GM20431 (cell line): ENCODE data around the gene UCN2.
"Not testable (repeated sequence)": the region's sequence is repeated elsewhere in the genome, so short reads cannot be mapped to it uniquely, and the experiment has no call there.

ENCODE experiments used
- in situ Hi-C: fragments of 300-500 bp; cut with MseI, MboI; formaldehyde crosslinking; loops from one replicate; pipeline ENCODE4 v1.15.0; 2020; ENCODE audit warnings: low sequenced_read_pairs; ENCODE audit not compliant: unreplicated experiment

Gene UCN2

GRCh38 chr3:48564667-48565066 lies 1.1 kb upstream of the UCN2 start:
- in situ Hi-C loops = no loop called here

DNA sequence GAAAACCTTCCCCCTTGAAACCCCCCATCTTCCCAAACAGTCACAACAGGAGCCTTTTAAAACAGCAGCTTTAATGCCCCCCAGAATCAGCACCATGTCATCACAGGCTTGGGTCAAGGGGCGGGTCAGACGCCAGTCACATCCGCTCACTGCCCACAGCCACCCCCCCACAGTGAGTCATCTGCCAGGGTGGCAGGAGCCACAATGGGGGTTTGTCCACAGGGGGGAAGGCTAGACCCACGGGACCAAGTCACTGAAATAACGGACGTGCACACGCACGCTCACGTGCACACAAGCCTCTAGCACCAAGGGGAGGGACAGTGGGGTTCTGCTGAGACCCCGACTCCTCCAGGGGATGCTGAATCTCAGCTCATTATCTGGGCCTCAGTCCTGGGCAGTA lies 441 bp upstream of the UCN2 start:
- in situ Hi-C loops = no loop called here

GRCh38 chr3:48562367-48563095 lies 1.1 kb downstream of the UCN2 start:
- in situ Hi-C loops = no loop called here

DNA sequence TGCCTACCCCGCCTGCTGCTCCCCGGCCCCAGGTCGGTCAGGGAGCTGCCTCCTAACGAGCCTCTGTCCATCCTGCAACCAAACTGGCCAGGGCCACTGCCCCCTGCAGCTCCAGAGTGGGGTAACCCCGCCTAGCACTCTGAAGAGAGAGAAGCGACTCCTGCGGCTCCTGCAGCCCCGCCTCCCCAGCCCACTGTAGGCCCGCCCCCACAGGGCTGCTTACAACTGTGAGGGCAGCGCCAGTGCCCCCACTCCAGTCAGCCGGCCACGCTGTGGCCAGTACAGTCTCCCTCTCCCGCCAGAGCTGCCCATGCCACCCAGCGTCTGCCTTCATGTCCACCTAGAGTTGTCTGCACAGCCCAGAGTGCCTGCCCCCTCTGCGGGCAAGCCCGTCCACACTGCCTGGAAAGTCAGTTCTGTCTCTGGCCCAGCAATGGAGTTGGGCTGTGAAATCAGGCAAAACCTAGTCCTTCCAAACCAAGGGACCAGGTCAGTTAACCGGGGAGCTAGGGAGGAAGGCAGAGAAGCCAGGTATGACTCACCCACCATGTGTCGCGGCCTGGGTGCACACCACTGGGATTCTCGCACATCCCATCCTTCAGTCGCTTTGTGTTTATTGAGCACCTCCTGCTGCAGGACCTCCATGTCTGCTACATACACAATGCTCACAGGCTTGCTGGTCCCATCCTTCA lies 2.4 kb downstream of the UCN2 start:
- in situ Hi-C loops = no loop called here

GRCh38 chr3:48560648-48561018 lies 2.9 kb downstream of the UCN2 start:
- in situ Hi-C loops = no loop called here

DNA sequence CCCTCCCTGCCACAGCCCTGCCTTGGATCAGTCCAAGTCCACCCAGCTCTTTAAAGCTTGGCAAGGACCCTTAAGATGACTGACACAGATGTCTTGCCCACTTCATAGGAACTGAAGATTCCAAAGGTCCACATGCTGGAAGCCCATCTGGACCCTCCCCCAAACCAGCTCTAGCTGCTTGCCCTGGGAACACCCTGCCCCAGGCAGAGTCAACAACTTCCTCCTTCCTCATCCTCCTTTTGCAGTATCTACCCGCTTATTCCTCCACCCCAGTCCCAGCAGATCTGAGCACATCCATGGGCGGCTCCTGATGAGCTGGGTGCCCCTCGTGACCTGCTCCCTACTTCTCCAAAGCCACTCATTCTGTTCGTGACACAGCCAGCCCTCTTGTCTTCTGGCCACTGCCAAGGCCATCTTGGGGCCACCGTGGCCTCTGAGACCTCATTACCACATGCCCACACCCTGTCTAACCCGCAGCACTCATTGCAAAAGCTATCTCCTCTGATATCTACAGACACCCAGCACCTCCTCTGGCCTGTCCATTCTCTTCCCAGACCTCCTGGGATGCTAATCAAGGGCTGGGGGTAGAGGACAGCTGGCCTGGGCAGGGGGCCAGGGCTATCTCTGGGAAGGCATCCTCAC lies 5.0 kb downstream of the UCN2 start:
- in situ Hi-C loops = no loop called here

DNA sequence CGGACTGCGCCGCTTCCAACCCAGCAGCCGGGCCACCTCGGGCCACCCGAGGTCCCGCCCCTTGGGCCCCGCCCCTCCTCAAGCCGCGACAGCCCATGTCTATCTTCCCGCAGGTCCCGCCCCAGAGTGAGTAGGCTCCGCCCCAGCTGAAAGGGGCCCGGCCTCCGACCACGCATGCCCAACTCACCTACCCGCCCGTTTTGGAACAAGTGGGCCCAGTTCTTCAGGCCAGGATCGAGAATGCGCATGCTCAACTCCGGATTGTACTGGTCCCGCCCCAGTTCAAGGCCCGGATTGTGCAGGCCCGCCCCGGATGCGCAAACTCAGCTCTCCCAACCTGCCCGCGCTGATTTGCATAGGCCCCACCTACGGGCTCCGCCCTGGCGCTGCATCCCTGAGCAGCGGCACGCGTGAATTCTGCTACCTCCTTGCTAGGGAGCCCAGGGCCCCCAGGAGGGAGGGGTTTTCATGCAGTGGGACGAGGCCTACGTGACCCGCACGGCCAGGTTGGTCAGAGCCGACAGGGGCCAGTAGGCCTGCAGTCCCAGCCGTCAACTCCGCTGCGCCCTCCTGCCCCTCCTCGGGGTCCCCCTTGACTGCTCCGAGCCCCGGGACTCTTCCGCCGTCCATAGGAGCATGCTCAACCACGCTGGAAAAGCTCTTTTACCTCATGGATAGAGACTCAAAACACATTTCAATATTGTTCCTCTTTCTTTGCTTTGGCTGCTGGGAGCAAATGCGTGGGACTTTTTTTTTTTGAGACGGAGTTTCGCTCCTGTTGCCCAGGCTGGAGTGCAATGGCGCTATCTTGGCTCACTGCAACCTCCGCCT lies 6.6 kb downstream of the UCN2 start, which contains the start of gene PFKFB4:
PFKFB4 (minus strand) TSS at position 8 of the 831 bp plus-strand sequence. CDS start 26 bp downstream, outside the sequence.
- in situ Hi-C loops = no loop called here

DNA sequence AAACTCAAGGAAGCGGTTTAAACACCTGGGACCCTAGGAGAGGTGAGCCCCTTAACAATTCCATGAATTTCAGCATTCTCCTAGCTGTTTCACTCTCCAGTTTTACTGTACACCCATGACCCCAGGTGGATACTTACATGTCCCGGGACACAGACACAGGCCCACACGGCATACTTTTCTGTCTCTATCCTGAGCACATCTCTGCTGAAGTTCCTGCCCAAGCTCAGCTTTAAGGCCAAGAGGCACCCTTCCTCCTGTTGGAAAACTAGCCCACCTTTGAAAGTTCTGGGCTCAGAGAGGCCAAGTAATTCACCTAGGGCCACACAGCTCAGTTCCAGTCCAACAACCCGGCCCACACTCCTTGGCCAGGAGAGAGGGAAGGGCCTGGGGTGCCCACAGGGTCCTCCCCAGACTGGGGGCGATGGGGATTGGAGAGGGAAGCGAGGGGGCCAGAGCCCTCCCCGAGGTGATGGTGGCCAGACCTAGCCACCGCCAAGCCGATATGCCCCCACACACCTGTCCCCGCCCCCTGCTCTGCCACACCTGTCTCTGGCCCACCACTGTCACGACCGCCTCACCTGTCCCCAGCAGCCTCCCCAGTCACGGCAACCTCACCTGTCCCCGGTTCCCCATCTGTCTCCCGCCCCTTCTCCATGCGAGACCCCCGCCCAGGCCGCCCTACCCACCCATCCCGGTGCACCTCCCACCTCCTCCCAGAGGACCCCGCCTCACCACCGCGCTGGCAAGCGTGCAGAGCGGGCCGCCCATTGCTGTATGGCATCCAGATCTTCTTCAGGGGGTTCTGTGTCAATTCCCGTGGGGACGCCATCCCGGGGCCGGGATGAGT lies 7.4 kb downstream of the UCN2 start:
- in situ Hi-C loops = no loop called here

GRCh38 chr3:48555231-48555948 lies 8.2 kb downstream of the UCN2 start:
- in situ Hi-C loops = no loop called here

DNA sequence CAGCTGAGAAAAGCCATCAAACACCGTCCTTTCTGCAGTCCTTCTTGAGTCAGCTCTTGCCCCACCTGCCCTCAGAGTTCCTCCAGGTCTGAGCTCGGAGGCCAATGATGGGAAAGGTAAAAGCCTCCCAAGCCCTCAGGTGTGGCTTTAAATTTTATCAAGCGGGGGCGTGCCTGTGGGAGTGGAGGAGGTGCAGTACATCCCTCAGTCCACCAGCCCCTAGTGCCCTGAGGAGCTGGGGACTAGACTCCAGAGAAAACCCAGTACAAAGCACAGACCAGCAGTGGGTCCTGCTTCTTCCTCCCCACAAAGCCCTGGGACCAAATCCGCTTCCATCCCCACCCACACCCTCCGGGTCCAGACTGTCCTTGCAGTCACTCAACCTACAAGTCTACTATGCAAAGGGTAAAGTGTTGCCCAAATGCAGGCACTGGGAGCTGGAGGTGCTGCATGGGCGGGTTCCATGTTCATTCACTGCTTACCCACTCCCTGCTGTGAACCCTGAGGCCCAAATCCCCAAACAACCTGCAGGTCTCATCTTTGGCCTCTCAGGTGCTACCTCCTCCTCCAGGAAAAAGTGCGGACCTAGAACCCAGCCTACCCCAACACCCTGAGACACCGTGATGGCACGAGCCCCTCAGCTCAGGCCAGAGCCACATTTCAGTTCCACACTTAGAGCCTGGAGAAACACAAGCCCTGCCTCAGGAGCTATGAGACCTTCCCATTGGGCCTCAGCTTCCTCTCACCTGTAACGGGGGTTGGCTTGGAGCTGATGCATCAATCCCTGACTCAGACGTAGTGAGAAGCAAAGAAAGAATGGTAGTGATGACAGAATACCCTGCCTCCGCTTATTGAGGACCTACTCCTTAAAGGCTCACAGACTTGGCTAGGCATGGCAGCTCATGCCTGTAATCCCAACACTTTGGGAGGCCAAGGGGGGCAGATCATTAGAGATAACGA lies 9.4 kb downstream of the UCN2 start:
- in situ Hi-C loops = no loop called here

DNA sequence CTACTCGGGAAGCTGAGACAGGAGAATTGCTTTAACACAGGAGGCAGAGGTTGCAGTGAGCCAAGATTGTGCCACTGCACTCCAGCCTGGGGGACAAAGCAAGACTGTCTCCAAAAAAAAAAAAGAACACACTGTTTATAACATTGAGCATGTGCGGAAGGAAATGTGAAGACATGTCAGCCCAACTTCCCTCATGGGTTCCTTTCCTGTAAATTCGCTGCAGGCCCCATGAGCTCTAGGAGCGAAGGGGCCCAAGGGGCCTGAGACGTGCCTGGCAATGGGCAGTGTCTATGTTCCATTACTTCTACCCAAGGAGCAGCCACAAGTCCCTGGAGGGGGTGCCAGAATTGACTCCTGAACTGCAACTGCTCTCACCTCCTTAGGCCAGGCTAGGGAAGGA lies 10.2 kb downstream of the UCN2 start:
- in situ Hi-C loops = no loop called here

- in situ Hi-C loops = no loop called here
These were observed 11.2 kb downstream of the UCN2 start for GRCh38 chr3:48552111-48552951.

GRCh38 chr3:48551651-48552050 lies 11.9 kb downstream of the UCN2 start:
- in situ Hi-C loops = not testable (repeated sequence)

DNA sequence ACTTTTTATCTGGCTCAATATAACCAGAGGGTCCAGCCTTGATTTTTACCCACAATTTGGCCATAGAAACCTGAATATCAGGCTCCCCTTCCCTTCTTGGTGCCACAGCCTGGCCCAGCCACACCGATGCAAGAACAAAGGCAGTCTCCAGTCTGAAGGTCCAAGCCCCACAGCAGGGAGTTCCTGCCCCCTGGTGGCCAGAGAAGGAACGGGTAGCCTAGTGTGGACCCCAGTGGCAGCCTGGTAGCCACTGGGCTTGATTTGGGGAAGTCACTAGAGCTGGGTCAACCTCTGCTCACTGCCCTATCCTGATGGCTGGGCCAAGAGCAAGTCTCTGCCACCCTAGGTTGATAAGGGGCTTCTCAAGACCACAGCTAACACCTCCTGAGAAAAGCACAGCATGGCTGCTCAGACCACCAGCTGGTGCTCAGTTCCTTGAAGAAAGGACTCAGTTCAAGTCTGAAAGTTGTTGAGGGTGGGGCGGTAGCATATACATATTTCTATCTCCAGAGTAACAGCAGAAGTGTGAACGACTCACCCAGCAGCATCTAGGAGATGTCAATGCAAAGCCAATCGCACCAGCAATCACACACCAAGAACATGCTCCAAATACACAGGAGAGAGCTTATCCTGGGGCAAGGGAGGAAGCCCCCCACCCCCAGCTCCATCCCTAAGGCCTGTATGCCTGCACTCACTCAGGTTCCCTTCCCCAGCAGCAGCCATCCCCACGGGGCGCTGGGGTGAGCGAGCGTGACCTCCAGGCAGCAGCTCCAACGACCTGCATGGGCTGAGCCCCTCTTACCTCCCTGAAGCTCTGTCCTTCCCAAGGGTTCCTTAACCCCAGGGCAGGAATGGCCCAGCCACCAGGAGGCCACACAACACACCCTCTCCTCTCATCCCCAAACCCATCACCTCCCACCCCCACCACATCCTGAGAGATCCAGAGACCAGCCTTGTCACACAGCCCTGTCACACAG lies 14.6 kb downstream of the UCN2 start:
- in situ Hi-C loops = no loop called here

- in situ Hi-C loops = no loop called here
These were observed 15.5 kb downstream of the UCN2 start for GRCh38 chr3:48548126-48548525.
